ENCODE results near the gene LPCAT1. TPM values are rescaled to one million over a fixed set of nuclear protein-coding genes. Genes with fewer than 3 reads are reported as not detected.

The LPCAT1 gene
- total and polyA plus RNA-seq, 2 of the 13 experiments (the other 11 are each of a cell fraction or from before 2014, with no cell fraction given) = 29.8 to 90.6 TPM

GRCh38 chr5:1523793-1524480, at the start of gene LPCAT1 (continued):
- no peak for TF ChIP-seq GPBP1L1 (CRISPR knock-in tag; IDR thresholded peaks at IDR 0.05)
- no peak for TF ChIP-seq CREB3 (CRISPR knock-in tag; IDR thresholded peaks at IDR 0.05)
- TF ChIP-seq ZSCAN21 (CRISPR knock-in tag; IDR thresholded peaks at IDR 0.05; ENCODE audit: borderline replicate concordance) = peak; percentile 37; the same call in 1 of the 2 replicates
- TF ChIP-seq ZNF484 (CRISPR knock-in tag; IDR thresholded peaks at IDR 0.05; ENCODE audit: borderline replicate concordance, low read depth) = no peak
- 0 out of 2 replicates have a peak, but pooled peaks have one; percentile 19 for TF ChIP-seq ZNF276 (CRISPR knock-in tag; IDR thresholded peaks at IDR 0.05; ENCODE audit: low read depth)
- 0 out of 2 replicates have a peak, but pooled peaks have one; percentile 33 for TF ChIP-seq TFE3 (CRISPR knock-in tag; IDR thresholded peaks at IDR 0.05)
- no peak for TF ChIP-seq PHB2 (IDR thresholded peaks at IDR 0.05; ENCODE audit: partially characterized antibody)
- TF ChIP-seq RXRB (CRISPR knock-in tag; IDR thresholded peaks at IDR 0.05; ENCODE audit: borderline replicate concordance) = no peak
- peak; percentile 52; the same call in 1 of the 2 replicates for TF ChIP-seq KDM5B (CRISPR knock-in tag; IDR thresholded peaks at IDR 0.05; ENCODE audit: borderline replicate concordance)
- TF ChIP-seq ZNF513 (CRISPR knock-in tag; conservative IDR thresholded peaks at IDR 0.05) = no peak
- peak; percentile 71; the same call in 1 of the 2 replicates for TF ChIP-seq ZNF543 (CRISPR knock-in tag; IDR thresholded peaks at IDR 0.05)
- TF ChIP-seq ZC3H4 (CRISPR knock-in tag; IDR thresholded peaks at IDR 0.05; ENCODE audit: borderline replicate concordance) = no peak
- TF ChIP-seq ZMYM3 (CRISPR knock-in tag; IDR thresholded peaks at IDR 0.05) = 0 out of 2 replicates have a peak, but pooled peaks have one; percentile 23
- TF ChIP-seq ZNF646 (CRISPR knock-in tag; IDR thresholded peaks at IDR 0.05) = no peak

All from HepG2 (cell line).